Skeletal muscle cell (primary cell): Measurements from ENCODE around the gene CUTC.
"Not testable (repeated sequence)": the region's sequence is repeated elsewhere in the genome, so short reads cannot be mapped to it uniquely, and the experiment has no call there.

Source experiments
- DNase-seq: peaks from one replicate; pipeline ENCODE4 v3.0.0-alpha.2; 2010; ENCODE audit warnings: low read depth
- H3K4me3 ChIP-seq: 2 replicates; pipeline ENCODE4 v1.5.1; 2011; ENCODE audit warnings: low read depth, mild to moderate bottlenecking, control low read depth, low read length, moderate library complexity

The CUTC gene, protein sequence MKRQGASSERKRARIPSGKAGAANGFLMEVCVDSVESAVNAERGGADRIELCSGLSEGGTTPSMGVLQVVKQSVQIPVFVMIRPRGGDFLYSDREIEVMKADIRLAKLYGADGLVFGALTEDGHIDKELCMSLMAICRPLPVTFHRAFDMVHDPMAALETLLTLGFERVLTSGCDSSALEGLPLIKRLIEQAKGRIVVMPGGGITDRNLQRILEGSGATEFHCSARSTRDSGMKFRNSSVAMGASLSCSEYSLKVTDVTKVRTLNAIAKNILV

GRCh38 chr10:99732033-99732842 lies at the start of gene CUTC, which contains the start of gene COX15:
TSS of gene CUTC (plus strand) at chr10:99732234. CDS start at chr10:99732349, 115 bp downstream.
TSS of gene COX15 (minus strand) at chr10:99732127. CDS start at chr10:99732049, 78 bp downstream.
- peak within 1 kb of the TSS; percentile 95 for H3K4me3 ChIP-seq
- peak; percentile 86 for DNase-seq

DNA sequence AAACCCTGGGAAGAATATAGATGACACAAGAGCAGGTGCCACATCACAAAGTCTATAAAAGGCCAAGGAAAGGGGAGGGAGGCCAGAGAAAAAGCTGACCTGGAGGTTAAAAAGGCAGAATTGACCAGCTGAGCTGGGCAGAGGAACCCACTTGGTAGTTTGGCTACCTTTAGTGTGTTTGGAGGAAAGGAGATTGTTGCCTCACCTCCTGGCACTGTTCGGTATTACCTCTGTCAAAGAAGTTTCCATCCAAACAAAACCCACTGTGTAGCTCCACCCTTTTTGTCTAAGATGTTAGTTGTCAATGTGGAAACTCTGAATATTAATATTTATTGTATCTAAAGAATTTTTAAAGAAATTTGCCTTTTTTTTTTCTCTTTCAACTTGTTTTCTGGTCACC lies 49.3 kb upstream of the CUTC start:
- no peak overlapping the region for H3K4me3 ChIP-seq
- no peak for DNase-seq

DNA sequence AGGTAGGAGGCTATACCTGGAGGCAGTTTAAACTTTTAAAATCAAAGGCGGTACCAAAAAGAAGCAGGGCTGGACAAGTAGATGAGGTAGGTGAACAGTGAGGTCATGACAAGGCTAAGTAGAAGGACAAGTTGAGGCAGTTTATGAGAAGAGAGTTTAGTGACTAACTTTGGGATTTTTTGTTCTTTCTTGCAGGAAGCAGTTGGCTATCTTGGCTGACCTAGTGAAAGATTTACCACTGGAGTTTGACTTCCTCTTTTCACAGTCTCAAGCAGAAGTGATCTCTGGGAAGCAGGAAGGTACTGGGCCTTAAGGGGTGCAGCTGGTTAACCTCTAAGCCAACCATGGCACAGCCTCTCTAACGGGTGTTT lies 46.5 kb upstream of the CUTC start:
- DNase-seq: no peak

DNA sequence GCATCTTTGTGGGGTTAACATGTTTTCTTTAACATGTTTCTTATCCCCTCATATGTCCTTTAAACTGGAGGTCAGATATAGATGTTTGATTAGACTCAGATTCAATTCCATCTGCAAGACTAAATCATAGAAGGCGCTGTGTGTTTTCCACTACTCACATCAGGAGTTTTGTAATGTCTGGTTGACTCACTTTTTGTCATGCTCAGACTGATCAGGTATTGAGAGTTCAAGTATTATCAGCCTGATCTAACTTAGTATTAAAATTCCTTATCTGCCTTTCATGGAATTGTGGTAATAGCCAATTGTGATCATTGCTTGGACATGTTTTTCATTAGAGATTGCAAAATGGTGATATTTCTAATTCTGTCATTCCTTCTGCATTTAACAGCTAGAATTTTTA lies 42.6 kb upstream of the CUTC start:
- H3K4me3 ChIP-seq: no peak overlapping the region
- DNase-seq: no peak

More for the DNA sequence above, 46.5 kb upstream of the CUTC start:
- H3K4me3 ChIP-seq: no peak overlapping the region

- no peak for DNase-seq
- no peak overlapping the region for H3K4me3 ChIP-seq
These were observed 38.0 kb upstream of the CUTC start for GRCh38 chr10:99693933-99694583.

- H3K4me3 ChIP-seq: no peak overlapping the region
- no peak for DNase-seq
These were observed 36.3 kb upstream of the CUTC start for GRCh38 chr10:99695761-99696160.

GRCh38 chr10:99698504-99699080 lies 33.4 kb upstream of the CUTC start:
- no peak overlapping the region for H3K4me3 ChIP-seq
- no peak for DNase-seq

DNA sequence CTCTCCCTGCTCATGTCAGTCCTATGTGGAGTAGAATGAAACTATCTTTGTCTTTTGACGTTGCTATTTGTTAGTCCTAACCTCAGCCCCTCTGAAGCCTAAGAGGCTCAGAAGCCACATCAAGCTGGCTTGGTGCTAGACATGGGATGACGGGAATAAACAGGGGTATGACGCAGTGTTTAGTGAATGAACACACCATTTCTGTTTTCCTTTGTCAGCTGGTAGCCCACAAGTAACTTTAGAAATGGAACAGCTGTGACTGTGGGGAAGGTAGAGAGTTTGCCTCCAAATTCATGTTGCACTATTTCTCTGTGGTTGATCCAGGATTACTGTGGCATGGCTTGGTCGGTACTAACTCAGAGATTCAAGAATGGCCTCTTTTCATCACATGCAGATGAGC lies 31.4 kb upstream of the CUTC start:
- H3K4me3 ChIP-seq: no peak overlapping the region
- DNase-seq: no peak

- DNase-seq: no peak
- H3K4me3 ChIP-seq: no peak overlapping the region
These were observed 23.5 kb upstream of the CUTC start for GRCh38 chr10:99708428-99709012.

DNA sequence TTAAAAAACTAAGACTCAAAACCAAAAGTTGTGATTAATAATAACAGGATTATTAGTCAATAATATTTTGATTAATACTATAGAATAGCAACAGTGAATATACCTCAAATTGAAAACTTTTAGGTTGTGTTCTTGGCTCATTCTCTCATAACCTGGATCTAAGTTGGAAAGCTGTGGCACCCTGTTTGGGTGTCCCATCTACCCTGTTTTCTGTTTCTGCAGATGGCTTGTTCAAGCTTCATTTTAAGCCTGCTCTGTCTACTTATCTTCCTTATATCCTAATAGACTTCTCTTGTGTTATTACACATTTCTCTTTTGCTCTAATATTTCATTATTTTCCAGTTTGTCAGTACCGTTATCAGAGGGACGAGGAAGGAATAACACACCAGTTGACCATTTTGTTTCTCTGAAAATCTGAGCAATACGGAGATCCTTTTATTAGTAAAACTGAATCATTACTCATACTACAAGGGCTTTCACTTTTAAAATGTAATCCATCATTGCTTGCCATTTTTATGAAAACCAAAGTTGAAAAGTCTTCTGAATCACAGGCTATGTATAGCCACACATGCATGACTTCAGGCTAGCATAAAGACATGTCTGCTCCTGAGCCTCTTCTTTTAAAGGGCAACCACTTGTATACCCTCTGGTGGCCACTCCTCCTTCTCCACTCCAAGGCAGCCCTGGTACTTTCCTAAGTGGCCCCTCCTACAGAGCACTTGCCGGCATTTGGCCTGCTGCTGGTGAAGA lies 22.4 kb upstream of the CUTC start:
- no peak for DNase-seq

DNA sequence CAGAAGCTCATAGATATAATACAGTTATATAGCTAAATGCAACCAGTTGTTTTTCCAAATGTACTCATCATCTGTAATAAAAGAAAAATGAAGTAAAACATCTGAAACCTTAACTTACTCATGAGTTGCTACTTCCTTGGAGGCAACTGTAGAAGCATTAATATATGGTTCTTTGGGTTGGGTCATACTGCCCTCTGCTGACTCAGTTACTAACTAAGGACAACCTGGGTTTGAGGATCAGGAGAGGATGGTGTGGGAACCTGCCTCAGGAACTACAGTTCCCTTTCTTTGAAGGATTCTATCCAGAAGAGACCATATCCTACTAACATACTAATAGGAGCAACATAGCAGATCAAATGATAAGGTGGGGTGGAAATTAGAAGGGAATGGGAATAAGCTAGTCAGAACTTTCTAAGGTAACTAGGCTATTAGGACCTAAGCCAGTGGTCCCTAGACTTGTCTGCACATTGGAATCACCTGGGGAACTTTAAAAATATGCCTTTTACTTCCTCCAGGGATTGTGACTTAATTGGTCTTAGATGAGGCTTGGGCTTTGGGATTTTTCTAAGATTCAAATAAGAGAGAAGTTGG lies 20.8 kb upstream of the CUTC start:
- DNase-seq: no peak
- no peak overlapping the region for H3K4me3 ChIP-seq

More for the DNA sequence above, 22.4 kb upstream of the CUTC start:
- H3K4me3 ChIP-seq: no peak overlapping the region

- no peak overlapping the region for H3K4me3 ChIP-seq
- DNase-seq: no peak
These were observed 17.6 kb upstream of the CUTC start for GRCh38 chr10:99714446-99714845.

- no peak for DNase-seq
- H3K4me3 ChIP-seq: no peak overlapping the region
These were observed 11.6 kb upstream of the CUTC start for GRCh38 chr10:99720387-99720786.

DNA sequence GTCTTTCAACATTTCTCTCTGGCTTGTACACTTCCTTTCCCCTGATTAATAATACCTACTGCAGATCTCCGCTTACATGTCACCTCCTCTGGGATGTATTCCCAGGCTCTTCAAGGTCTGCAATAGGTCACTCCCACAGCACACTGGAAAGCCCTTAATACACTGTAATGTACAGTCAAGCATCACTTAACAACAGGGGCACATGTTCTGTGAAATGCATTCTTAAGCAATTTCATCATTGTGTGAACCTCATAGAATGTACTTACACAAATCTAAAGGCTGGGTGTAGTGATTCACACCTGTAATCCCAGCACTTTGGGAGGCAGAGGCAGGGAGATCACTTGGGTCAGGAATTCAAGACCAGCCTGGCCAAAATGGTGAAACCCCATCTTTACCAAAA lies 2.0 kb upstream of the CUTC start:
- peak; percentile 29 for DNase-seq
- H3K4me3 ChIP-seq: no peak overlapping the region

GRCh38 chr10:99731306-99732032 lies 565 bp upstream of the CUTC start:
- peak overlapping the region; percentile 95 for H3K4me3 ChIP-seq
- DNase-seq: no peak

DNA sequence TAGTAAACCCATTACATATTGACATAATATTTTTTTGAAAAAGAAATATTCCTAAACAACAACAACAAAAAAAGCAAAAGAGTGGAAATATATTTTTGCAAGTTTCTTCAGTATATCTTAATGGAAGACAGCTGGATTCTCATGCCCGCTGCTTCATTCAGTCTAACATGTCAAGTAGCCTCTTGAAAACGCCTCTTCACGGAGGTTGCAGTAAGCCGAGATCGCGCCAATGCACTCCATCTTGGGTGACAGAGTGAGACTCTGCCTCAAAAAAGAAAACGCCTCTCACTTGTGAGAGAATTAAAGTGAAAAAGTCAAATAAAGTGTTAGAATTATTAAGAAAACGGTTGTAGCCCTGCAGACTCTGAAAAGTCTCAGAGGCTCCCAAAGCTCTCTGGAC lies 1.3 kb downstream of the CUTC start:
- H3K4me3 ChIP-seq: peak overlapping the region; percentile 25
- DNase-seq: no peak

GRCh38 chr10:99734111-99734510 lies 2.1 kb downstream of the CUTC start:
- H3K4me3 ChIP-seq, DNase-seq: not testable (repeated sequence)

GRCh38 chr10:99740260-99740659 lies 8.2 kb downstream of the CUTC start:
- H3K4me3 ChIP-seq: no peak overlapping the region
- DNase-seq: no peak
